ENCODE results near the gene TTC7B.

TTC7B gene

DNA sequence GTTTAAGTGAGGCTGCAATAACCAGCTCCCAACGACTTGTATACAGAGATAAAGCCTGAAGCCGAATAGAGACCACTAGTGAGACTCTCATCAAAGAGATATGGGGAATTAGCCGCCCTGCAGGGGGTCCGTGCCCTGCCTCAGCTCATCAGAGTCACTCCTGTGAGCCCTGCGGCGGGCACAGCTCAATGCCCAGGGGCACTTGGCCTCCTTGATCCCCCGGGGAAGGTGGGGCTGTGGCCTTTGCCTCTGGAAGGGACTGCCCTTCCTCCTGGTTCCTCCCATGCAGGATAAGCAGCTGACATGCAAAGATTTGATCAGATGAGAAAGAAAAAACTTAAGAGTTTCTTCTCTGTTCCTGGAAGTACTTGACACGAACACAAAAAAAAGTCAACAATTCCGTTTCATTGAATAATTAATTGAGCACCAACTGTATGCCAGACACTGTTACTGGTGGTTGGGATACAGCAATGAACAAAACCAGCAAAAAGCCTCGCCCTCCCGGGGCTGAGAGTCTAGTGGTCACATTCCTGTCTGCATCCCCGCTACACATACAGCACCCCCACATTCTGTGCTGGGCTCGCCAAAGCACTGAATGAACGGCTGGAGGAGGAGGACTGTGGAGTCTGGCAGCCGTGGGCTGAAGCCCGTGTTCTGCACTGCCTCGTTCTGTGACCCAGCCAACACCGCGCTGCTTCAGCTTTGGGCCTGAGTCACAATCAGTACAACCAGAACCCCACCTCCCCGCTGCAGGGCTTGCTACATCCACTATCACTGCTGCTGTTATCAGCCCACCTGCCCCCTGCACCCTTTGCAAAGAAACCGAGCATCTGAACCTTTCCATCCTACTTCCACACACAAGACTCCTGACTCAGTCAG is 10.3 kb downstream of the TTC7B start:
- no peak for DNase-seq (ENCODE audit: low read depth)

DNA sequence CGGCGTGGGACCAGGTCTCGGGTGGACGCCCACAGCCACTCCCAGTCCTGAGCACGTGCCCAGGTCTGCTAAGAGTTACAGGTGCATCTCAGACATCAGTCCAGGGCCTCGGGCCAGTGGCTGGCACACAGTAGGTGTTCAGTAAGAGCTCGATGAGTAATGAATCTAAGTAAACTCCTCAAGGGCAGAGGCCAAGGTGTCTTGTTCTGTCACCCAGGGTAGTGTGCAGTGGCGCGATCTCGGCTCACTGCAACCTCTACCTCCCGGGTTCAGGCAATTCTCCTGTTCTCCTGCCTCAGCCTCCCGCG is 11.2 kb downstream of the TTC7B start:
- no peak for DNase-seq (ENCODE audit: low read depth)

DNA sequence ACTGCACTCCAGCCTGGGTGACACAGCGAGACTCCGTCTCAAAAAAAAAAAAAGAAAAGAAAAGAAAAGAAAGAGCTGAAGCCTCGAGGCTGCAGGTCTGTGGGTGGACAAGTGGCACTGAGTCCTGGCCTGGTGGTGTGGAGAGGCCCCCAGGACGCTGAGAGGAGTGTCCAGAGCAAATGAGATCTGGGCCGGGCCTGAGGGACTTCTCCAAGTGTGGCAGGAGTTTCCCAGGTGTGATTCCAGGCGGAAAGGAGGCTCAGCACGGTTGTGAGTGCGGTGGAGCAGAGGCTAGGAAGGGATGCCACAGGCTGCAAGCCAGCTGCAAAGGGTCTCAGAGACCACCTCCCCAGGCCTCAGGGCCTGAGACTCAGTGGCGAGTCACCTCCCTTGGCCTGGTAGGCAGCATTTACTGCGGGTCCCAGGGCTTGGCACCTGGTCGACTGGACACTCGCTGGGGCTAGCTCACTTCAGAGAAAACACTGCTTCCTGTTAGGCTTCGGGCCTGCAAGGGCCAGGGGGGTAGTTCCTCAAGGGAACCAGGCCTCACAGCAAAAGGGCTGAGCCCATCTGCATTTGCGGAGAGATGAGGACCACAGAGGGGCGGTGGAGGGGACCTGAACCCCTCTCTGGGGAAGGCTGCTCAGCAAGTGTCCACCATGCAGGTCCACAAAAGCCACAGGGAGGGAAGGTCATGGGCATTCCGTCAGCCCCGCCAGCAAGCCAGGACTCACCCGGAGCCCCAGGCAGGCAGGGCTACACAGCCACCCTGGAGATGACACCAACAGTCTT is 11.7 kb downstream of the TTC7B start:
- no peak for DNase-seq (ENCODE audit: low read depth)

DNA sequence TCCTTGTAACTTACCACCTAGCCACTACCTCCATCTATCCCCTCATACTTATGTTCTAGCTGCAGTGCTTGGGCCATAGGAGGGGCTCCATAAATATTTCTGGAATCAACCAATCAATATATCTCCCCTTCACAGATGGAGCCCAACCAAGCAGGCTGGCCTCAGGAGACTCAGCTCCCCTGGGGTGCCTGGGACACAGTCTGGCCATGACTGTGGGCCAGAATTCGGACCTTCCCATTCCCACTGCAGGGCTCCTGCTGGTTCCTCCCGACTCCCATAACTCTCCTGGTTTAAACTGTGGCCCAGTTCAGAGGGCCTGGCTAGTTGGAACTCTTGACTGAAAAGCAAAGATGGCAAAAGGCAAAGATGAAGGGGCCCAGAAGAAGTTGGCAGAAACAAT is 13.0 kb downstream of the TTC7B start:
- no peak for DNase-seq (ENCODE audit: low read depth)

DNA sequence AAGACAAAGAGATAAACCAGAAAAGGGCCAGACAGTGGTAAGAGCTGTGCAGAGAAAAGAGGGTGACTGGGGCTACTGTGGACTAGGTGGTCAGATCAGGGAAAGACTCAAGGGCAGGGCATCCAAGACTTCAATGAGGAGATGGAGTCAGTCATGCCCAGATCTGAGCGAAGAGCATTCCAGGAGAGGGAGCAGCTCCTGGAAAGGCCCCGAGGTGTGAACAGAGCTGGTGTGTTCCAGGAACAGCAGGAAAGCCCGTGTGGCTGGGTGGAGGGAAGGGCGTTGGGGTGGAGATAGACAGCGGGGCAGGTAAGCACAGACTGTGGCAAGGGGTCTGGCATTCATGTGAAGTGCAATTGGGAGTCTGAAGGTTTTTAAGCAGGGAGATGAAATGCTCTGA is 16.8 kb downstream of the TTC7B start:
- no peak for DNase-seq (ENCODE audit: low read depth)

DNA sequence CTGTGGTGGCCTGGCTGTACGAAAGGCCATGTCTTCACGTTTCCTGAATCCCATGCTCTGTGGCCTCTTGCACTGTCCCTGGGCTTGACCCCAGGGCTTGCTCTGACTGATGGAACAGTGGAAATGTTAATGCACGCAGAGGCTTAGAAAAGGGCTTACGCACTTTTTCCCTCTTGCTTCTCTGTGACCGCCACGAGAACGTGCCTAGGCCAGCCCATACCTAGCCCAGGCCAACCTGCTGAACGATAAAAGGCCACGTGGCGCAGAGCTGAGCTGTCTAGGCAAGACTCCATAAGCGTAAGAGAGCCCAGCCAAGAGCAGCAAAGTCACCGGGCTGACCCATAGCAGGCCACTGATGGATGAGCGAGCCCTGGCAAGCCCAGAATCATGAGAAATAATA is 18.3 kb downstream of the TTC7B start:
- DNase-seq (ENCODE audit: low read depth) = no peak

DNA sequence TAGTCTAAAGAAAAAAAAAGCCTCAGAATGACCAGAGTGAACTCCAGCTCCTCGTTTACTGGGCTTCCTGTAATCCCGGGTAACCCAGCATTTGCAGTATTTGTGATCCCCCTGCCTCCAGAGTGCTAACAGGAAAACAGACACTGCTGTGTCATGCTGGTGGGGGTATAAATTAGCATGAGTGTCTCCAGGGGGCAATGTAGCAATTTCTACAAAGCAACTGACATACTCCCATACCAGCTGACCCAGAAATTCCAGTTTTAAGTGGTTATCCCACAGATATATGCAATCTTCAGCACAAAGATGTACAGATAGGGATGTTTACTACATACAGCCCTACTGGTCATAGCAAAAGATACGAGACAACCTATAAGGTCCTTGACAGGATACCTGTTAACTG is 18.8 kb downstream of the TTC7B start:
- peak; percentile 32 for DNase-seq (ENCODE audit: low read depth)

DNA sequence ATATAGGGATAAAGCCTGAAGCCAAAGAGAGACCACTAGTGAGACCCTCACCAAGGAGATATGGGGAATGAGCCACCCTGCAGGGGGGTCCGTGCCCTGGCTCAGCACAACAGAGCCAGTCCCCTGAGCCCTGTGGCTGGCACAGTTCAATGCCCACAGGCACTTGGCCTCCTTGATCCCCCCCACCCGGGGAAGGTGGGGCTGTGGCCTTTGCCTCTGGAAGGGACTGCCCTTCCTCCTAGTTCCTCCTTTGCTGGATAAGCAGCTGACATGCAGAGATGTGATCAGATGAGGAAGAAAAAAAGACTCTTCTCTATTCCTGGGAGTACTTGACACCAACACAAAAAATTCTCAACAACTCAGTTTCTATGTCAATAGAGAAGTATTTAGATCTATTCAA is 19.9 kb downstream of the TTC7B start:
- no peak for DNase-seq (ENCODE audit: low read depth)

DNA sequence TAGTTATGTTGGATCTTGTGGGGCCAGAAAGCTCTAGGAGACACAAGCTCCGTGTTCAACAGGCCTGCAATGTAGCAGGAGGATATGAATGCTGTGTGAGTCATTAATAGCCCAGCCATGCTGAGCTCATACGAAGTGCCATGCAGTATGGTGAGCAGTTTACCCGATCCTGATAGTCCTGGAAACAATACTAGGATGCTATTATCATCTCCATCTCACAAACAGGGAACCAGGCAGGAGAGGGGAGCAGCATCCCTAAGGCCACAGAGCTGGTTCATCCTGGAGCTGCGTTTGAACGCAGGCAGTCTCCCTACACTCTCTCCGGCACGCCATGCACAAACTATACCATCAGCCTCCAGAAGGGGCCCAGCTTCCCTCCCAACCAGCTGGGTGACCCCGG is 20.5 kb downstream of the TTC7B start:
- peak; percentile 87 for DNase-seq (ENCODE audit: low read depth)

DNA sequence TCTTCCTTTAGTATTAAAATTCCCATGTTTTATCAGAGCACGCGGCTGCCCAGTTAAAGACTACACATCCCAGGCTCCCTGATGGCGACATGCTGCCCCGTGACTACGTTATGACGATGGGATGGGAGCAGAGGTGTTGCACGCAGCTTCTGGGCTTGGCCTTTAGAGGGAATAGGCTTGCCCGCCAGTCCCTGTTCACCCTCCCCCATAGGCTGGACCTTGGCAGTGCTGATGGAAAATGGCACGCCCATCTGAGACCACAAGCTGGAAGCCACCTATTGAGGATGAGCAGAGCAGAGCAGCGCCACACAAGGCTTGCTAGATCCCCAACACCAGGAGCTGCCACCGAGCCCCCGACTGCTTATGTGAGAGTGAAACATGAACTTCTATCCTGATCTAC is 24.7 kb downstream of the TTC7B start:
- DNase-seq (ENCODE audit: low read depth) = no peak

DNA sequence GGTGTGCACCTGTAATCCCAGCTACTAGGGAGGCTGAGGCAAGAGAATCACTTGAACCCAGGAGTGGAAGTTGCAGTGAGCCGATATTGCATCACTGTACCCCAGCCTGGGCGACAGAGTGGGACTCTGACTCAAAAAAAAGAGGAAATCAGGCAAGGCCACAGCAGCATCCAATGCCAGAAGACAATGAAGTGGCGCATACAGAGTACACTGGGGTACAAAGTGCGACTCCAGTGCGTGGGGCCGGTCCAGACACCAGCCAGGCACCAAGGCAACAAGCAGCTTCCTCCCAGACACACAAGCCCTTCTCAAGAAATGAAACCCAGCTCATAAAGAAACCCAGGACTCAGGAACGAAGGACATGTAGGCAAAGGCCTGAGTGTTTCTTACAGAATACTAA is 28.2 kb downstream of the TTC7B start:
- no peak for DNase-seq (ENCODE audit: low read depth)

DNA sequence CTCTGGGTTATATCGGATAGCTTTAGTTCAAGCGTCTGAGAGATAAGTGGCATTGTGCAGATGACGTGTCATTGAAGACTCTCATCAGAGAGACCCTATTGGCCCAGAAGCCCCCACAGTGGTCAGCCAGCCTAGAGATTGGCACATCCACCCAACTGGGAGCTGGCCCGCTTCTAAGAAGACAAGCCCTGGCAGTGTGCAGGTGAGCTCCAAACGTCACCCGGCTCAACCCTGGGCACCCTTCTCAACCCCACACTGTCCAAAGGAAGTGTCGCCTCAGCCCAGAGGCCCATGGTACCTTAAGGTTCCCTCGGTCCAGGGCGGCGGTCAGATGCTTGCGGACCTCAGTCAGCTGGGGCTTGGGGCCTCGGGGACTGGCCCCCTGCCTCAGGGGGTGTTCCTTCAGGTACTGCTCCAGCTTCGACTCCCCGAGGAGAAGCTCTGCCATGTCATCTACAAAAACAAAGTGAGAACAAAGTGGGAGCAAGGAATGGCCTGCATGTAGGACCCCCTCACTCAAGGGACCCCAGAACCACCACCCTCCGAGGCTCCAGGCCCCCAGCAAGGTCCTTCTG is 30.3 kb downstream of the TTC7B start:
- no peak for DNase-seq (ENCODE audit: low read depth)

DNA sequence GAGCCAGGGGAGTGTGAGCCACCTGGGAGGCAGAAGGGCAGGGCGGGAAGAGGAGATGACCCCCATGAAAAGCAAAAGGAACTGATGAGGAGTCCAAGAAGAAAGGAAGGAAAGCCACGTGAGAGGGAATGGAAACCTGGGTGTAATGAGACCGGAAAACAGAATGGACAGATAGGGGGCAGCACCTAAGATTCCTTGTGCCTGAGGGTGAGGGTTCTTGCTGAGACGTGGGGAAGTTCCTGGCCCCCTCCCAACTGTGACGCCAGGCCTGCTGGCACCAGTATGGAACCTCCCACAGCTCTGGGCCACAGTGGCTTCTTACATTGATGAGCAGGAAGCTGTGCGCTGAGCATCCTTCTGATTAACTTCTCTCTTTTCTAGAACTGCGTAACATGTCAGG is 30.8 kb downstream of the TTC7B start:
- DNase-seq (ENCODE audit: low read depth) = peak; percentile 31

DNA sequence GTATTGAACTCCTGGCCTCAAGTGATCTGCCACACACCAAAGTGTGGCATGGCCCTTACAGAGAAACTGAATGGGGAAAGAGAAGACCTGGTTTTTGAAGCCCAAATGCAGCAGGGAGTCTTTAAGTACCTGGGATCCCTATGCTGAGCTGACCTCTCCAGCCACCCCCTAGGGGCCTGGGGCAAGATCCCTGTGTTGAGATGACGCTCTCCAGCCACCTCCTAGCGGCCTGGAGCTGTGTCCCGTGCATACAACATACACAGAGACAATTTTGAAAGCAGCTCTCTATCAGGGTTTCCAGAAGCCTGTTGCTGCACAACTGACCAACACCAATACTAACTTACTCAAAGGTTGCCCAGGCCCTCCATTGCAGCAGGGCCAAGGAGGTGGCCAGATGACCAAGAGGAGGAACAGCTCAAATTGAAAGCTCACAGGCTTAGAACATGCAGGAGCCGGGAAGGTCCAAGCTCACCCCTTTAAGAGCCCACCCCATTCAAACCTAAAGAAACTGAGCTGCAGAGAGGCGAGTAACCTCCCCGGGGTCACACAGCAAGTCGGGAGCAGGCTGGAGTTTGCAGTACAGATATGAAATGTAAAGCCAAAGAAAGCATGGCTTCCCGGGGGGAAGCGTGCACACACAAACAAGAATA is 31.5 kb downstream of the TTC7B start:
- DNase-seq (ENCODE audit: low read depth) = no peak

DNA sequence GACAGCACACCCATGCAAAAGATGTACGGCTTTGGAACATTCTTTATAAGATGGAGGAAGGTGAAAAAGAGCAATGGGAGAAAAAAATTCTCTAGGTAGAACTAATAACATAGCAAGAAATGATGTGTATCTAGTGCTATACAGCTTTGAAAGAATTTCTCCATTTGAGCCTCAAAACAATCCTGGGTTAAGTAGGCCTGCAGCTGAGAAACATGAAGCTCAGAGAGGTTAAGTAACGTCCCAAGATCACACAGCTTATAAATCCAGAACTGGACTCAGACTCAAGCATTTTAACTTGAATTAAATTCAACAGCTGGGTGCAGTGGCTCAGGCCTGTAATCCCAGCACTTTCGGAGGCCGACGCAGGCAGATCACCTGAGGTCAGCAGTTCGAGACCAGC is 32.9 kb downstream of the TTC7B start:
- DNase-seq (ENCODE audit: low read depth) = no peak

DNA sequence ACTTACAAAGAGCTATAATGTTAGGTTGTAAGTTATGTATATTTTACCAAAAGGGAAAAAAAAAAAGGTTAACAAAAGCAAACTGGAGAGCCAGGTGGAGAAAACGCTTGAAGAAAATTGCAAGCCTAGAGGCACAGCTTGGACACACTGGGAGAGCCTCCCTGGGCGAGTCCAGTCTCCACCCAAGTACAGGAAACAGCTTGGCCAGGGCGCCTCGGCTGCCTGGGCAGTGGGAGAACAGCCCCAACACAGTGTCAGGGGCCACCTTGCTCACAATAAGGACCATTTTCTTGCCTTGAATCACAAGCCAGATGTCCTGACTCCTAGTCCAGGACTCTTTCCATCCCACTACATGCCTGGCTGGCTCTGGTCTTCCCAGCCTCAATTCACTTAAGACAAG is 33.3 kb downstream of the TTC7B start:
- no peak for DNase-seq (ENCODE audit: low read depth)

DNA sequence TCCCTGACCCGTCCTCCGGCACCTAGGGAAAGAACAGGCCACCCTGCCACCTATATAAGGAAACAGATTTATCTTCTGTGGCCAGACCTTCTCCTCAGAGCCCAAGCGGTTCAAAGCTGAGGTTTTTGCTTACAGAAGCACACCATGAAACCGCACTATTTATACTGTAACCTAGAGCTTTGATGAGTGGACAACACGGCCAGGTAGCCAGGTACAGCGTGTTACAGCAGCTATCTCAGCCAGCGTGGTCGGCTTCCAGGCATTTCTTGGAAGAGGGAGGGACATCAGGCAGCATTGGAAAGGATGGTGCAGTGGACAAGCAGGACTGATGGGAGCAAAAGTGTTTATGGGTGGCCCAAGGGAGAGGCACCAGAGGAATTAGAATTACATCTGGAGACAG is 34.4 kb downstream of the TTC7B start:
- no peak for DNase-seq (ENCODE audit: low read depth)

DNA sequence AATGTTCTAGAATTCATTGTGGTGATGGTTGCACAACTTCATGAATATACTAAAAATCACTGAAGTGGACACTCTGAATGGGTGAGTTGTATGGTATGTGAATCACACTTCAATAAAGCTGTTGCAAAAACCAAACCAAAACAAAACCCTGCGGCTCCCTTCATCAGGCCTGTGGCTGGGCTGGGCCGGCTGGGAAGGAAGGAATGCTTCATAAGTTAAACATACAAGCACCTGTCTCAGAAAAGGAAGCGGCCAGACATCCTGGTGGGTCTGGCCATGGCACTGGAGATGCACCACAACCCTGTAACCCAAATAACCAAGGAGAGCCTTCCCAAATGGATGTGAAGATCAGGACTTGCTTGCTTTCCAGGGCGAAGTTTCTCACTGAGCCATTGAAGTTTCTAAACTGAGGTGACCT is 34.9 kb downstream of the TTC7B start:
- DNase-seq (ENCODE audit: low read depth) = peak; percentile 62

DNA sequence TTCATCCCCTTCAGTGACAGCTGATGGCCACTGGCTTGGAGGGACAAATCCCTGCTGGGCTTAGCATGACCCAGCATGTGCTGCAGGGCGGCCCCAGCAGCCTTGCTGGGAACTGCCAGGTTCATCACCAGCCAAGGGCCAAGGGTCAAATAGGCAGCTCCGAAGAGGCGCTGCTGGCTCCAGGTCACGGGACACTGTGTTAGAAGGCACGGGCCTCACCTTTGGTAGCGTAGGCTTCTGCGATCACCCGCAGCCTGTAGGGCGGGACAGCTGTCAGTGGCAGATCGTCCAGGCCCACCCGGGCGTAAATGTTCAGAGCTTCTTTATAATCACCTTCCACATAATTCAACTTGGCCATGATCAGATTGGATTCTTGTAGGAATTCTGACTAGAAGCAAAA is 35.7 kb downstream of the TTC7B start:
- no peak for DNase-seq (ENCODE audit: low read depth)

DNA sequence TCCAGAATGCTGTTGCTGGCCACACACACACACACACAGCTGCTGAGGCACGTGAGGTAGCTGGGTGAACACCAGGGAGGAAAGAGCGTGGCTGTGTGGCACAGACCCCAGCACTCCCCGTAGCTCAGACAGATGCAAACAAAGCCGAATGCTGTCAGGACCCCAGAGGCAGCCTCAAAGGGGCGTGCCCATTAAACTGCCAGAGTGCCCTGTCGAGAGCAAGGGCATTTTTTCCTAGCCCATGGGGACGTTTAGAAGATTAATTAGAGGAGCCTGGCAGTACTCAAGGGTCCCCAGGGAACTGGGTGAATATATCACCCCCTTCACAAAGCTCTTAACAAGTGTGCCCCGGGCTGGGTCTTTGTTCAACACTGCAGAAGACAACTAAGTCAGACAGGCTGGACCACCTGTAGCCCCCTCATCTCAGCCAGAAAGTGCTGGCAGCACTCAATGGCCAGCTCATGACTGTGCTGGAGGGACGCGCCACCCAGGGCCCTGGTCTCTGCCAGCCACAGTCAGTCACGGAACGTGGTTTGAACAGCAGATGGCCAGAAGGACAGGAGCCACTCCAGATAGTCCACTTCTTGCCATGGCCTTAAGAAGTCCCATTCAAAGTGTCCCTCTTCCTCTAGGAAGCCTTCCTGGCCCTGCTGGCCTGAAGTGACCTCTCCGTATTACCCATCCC is 37.5 kb downstream of the TTC7B start:
- no peak for DNase-seq (ENCODE audit: low read depth)

DNA sequence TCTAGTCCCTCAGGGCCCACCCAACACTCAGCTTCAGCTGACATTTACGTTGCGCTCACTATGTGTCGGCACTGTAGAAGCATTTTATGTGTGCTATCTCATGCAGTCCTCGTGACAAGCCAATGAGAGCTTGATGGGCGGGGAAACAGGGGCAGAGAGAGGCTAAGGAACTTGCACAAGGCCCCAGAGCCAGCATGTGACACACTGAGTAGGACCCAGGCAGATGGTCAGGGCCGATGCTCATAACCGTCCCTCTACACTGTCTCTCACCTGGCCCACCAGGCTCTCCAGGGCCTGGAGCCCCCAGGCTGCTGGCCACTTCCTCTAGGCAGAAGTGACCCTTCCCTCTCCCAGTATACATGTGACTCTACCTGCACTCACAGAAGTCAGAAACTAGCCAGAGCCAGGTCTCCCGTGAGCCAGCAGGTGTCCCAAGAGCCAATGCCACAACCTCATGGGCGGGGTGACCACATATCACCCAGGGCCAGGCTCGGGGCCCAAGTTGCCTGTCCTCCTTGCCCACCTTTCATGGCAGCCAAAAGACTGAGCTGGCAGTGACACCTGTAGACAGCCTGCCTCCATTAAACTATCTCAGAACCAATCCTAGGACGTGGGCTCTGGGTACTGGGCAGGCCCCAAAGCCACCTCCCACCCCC is 38.3 kb downstream of the TTC7B start:
- no peak for DNase-seq (ENCODE audit: low read depth)

DNA sequence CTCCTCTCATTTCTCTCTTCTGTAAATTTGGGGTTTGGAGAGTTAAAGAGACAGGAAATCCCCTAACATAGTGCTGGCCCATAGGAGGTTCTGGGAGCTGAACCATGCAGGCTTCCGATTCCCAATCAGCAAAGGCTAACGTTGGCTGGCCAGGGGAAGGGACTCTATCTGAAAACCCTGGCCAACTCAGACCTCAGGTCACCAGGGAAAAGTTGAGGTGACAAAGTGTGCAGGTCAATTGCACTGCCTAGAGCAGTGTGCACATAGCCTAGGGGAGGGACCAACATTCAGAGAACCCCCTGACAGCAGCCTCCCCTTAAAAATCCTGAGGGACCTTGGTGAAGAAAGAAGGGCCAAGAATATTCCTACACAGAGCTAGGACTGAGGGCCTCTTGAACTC is 38.9 kb downstream of the TTC7B start:
- no peak for DNase-seq (ENCODE audit: low read depth)

All from EH (cell line).